Measurements from ENCODE around the gene LBHD2. TPM values are rescaled to one million over a fixed set of nuclear protein-coding genes. Genes with fewer than 3 reads are reported as not detected.

Gene LBHD2
- polyA plus RNA-seq, 1 experiment: not detected

- ChIA-PET CTCF (interaction anchor here (2.2 kb wide), 1 partner anchor 16 kb away, joined by 11 read pairs; no protein-coding TSS in a partner anchor), POLR2A (no interaction called here)
- TF ChIP-seq, protein P1, sequence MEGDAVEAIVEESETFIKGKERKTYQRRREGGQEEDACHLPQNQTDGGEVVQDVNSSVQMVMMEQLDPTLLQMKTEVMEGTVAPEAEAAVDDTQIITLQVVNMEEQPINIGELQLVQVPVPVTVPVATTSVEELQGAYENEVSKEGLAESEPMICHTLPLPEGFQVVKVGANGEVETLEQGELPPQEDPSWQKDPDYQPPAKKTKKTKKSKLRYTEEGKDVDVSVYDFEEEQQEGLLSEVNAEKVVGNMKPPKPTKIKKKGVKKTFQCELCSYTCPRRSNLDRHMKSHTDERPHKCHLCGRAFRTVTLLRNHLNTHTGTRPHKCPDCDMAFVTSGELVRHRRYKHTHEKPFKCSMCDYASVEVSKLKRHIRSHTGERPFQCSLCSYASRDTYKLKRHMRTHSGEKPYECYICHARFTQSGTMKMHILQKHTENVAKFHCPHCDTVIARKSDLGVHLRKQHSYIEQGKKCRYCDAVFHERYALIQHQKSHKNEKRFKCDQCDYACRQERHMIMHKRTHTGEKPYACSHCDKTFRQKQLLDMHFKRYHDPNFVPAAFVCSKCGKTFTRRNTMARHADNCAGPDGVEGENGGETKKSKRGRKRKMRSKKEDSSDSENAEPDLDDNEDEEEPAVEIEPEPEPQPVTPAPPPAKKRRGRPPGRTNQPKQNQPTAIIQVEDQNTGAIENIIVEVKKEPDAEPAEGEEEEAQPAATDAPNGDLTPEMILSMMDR (IDR thresholded peaks at IDR 0.05; ENCODE audit: low read depth, low read length): no peak
- no peak for DNase-seq (ENCODE audit: low read depth, low spot score)
- peaks cover 12% of the 10 kb centered on the region for H3K27me3 ChIP-seq (ENCODE audit: control insufficient read depth, insufficient read depth, low read length)
- no peaks in the 10 kb centered on the region; the same call in 1 of the 2 replicates for H3K9me3 ChIP-seq (ENCODE audit: control insufficient read depth, insufficient read depth, low read length)
- H3K4me3 ChIP-seq (ENCODE audit: low read depth, low read length): no peak overlapping the region
- H3K27ac ChIP-seq (ENCODE audit: low read depth, low read length): no peak overlapping the region
Measured at GRCh38 chr14:103121121-103121845, 37.3 kb downstream of the LBHD2 start.

DNA sequence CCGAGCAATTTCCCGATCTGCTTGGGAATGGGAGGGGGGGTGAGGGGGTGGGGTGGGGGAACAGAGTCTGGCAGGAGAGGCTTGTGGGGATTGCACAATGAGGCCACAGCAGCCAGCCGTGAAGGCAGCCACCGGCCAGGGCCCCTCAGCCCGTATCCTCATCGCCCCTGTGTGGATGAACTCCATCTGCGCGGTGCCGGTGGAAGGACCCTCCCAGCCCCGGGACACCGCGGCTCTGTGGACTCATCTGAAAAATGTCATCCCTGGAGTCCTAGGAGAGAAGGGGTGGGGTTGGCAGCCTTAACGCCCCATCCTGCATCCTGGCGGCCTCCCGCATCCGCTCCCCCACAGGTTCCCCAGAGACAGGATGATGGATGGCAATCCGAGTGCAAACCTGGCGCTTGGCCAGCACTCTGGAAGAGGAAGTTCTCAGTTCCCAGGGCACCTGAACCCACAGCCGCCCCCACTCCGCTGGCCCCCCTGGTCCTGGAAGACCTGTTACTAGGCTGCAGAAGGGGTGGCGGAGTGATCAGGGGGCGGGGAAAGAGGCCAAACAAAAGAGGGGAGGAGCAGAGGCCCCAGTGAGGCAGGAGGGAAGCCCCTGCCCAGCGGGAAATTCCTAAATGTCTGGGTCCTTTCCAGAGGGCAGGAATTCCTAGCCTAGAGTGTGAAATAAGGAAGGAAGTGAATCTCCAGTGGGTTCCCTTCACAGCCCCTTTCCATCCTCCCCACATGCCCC, 38.0 kb downstream of the LBHD2 start:
- Histone ChIP-seq H3K27ac (ENCODE audit: low read depth, low read length) (peak overlapping the region; percentile 11), H3K27me3 (ENCODE audit: control insufficient read depth, insufficient read depth, low read length) (peaks cover 14% of the 10 kb centered on the region), H3K9me3 (ENCODE audit: control insufficient read depth, insufficient read depth, low read length) (no peaks in the 10 kb centered on the region; the same call in 1 of the 2 replicates), H3K4me3 (ENCODE audit: low read depth, low read length) (no peak overlapping the region)
- TF ChIP-seq, protein P1 (IDR thresholded peaks at IDR 0.05; ENCODE audit: low read depth, low read length): no peak
- ChIA-PET POLR2A (no interaction called here), CTCF (interaction anchor here (2.2 kb wide), 1 partner anchor 17 kb away, joined by 11 read pairs; no protein-coding TSS in a partner anchor)
- no peak for DNase-seq (ENCODE audit: low read depth, low spot score)

- CTCF ChIA-PET: no interaction called here
- Histone ChIP-seq H3K4me3 (ENCODE audit: low read depth, low read length) (no peak overlapping the region), H3K27ac (ENCODE audit: low read depth, low read length) (peak overlapping the region; percentile 11), H3K9me3 (ENCODE audit: control insufficient read depth, insufficient read depth, low read length) (no peaks in the 10 kb centered on the region; the same call in 1 of the 2 replicates), H3K27me3 (ENCODE audit: control insufficient read depth, insufficient read depth, low read length) (peaks cover 14% of the 10 kb centered on the region)
- POLR2A ChIA-PET: no interaction called here
- DNase-seq (ENCODE audit: low read depth, low spot score): no peak
- TF ChIP-seq, protein P1 (IDR thresholded peaks at IDR 0.05; ENCODE audit: low read depth, low read length): no peak
Measured at GRCh38 chr14:103122585-103122946, 38.6 kb downstream of the LBHD2 start.

GRCh38 chr14:103122947-103123633, 39.1 kb downstream of the LBHD2 start, which contains the start of gene TNFAIP2:
Gene TNFAIP2 (plus strand): TSS chr14:103123461. CDS start chr14:103126458, 2,997 bp downstream.
- ChIA-PET CTCF (interaction anchor here (1.5 kb wide), 1 partner anchor 17 kb away, joined by 3 read pairs; no protein-coding TSS in a partner anchor), POLR2A (no interaction called here)
- H3K27me3 ChIP-seq (ENCODE audit: control insufficient read depth, insufficient read depth, low read length): peaks cover 14% of the 10 kb centered on the region
- H3K9me3 ChIP-seq (ENCODE audit: control insufficient read depth, insufficient read depth, low read length): no peaks in the 10 kb centered on the region; the same call in 1 of the 2 replicates
- H3K27ac ChIP-seq (ENCODE audit: low read depth, low read length): peak within 1 kb of the TSS; percentile 11
- H3K4me3 ChIP-seq (ENCODE audit: low read depth, low read length): peak within 1 kb of the TSS; percentile 45
- DNase-seq (ENCODE audit: low read depth, low spot score): no peak
- TF ChIP-seq, protein P1 (IDR thresholded peaks at IDR 0.05; ENCODE audit: low read depth, low read length): no peak
